ENCODE results near the gene LINC01488. TPM values are rescaled to one million over a fixed set of nuclear protein-coding genes. Genes with fewer than 3 reads are reported as not detected.
A peak's percentile ranks its signal among the peaks of the same experiment; 100 is the strongest.

LINC01488 gene
- total and polyA plus RNA-seq, 2 of the 13 experiments (the other 11 are each of a cell fraction or from before 2014, with no cell fraction given): 0.26 to 0.58 TPM

- TF ChIP-seq, protein P1, sequence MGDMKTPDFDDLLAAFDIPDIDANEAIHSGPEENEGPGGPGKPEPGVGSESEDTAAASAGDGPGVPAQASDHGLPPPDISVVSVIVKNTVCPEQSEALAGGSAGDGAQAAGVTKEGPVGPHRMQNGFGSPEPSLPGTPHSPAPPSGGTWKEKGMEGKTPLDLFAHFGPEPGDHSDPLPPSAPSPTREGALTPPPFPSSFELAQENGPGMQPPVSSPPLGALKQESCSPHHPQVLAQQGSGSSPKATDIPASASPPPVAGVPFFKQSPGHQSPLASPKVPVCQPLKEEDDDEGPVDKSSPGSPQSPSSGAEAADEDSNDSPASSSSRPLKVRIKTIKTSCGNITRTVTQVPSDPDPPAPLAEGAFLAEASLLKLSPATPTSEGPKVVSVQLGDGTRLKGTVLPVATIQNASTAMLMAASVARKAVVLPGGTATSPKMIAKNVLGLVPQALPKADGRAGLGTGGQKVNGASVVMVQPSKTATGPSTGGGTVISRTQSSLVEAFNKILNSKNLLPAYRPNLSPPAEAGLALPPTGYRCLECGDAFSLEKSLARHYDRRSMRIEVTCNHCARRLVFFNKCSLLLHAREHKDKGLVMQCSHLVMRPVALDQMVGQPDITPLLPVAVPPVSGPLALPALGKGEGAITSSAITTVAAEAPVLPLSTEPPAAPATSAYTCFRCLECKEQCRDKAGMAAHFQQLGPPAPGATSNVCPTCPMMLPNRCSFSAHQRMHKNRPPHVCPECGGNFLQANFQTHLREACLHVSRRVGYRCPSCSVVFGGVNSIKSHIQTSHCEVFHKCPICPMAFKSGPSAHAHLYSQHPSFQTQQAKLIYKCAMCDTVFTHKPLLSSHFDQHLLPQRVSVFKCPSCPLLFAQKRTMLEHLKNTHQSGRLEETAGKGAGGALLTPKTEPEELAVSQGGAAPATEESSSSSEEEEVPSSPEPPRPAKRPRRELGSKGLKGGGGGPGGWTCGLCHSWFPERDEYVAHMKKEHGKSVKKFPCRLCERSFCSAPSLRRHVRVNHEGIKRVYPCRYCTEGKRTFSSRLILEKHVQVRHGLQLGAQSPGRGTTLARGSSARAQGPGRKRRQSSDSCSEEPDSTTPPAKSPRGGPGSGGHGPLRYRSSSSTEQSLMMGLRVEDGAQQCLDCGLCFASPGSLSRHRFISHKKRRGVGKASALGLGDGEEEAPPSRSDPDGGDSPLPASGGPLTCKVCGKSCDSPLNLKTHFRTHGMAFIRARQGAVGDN (CRISPR knock-in tag; IDR thresholded peaks at IDR 0.05): peak; percentile 66
- TF ChIP-seq ETV5 (CRISPR knock-in tag; IDR thresholded peaks at IDR 0.05; ENCODE audit: borderline replicate concordance) (0 out of 2 replicates have a peak, but pooled peaks have one; percentile 11), FOXM1 (CRISPR knock-in tag; IDR thresholded peaks at IDR 0.05) (no peak), NR2F2 (IDR thresholded peaks at IDR 0.05; ENCODE audit: borderline replicate concordance, low read depth) (no peak), ZSCAN31 (CRISPR knock-in tag; IDR thresholded peaks at IDR 0.05; ENCODE audit: low read depth) (0 out of 2 replicates have a peak, but pooled peaks have one; percentile 59), PBX2 (CRISPR knock-in tag; IDR thresholded peaks at IDR 0.05) (no peak), FOXA1 (IDR thresholded peaks at IDR 0.05) (no peak), FOXA1 (CRISPR knock-in tag; IDR thresholded peaks at IDR 0.05) (peak; percentile 27; the same call in 1 of the 2 replicates), HNF4G (IDR thresholded peaks at IDR 0.05; ENCODE audit: borderline replicate concordance, low read depth, low read length) (peak; percentile 14; the same call in 1 of the 2 replicates), HNF4G (CRISPR knock-in tag; IDR thresholded peaks at IDR 0.05; ENCODE audit: borderline replicate concordance, low read depth) (no peak), SMAD3 (CRISPR knock-in tag; IDR thresholded peaks at IDR 0.05) (no peak), HDAC2 (CRISPR knock-in tag; IDR thresholded peaks at IDR 0.05) (peak; percentile 39; the same call in 1 of the 2 replicates), PHF21A (CRISPR knock-in tag; IDR thresholded peaks at IDR 0.05) (peak; percentile 35; the same call in 1 of the 2 replicates), ZNF263 (CRISPR knock-in tag; IDR thresholded peaks at IDR 0.05) (peak; percentile 37; the same call in 1 of the 2 replicates), MED13 (CRISPR knock-in tag; IDR thresholded peaks at IDR 0.05) (no peak), ZNF747 (CRISPR knock-in tag; IDR thresholded peaks at IDR 0.05; ENCODE audit: borderline replicate concordance) (0 out of 2 replicates have a peak, but pooled peaks have one; percentile 46), ZNF230 (CRISPR knock-in tag; IDR thresholded peaks at IDR 0.05) (no peak), MYC (CRISPR knock-in tag; IDR thresholded peaks at IDR 0.05; ENCODE audit: borderline replicate concordance) (peak; percentile 11; the same call in 1 of the 2 replicates), ZNF3 (CRISPR knock-in tag; IDR thresholded peaks at IDR 0.05) (no peak), ZNF749 (CRISPR knock-in tag; IDR thresholded peaks at IDR 0.05; ENCODE audit: borderline replicate concordance) (0 out of 2 replicates have a peak, but pooled peaks have one; percentile 19), TAF1 (CRISPR knock-in tag; IDR thresholded peaks at IDR 0.05) (no peak), CBX1 (IDR thresholded peaks at IDR 0.05; ENCODE audit: low read depth) (no peak)
- TF ChIP-seq, protein P2, sequence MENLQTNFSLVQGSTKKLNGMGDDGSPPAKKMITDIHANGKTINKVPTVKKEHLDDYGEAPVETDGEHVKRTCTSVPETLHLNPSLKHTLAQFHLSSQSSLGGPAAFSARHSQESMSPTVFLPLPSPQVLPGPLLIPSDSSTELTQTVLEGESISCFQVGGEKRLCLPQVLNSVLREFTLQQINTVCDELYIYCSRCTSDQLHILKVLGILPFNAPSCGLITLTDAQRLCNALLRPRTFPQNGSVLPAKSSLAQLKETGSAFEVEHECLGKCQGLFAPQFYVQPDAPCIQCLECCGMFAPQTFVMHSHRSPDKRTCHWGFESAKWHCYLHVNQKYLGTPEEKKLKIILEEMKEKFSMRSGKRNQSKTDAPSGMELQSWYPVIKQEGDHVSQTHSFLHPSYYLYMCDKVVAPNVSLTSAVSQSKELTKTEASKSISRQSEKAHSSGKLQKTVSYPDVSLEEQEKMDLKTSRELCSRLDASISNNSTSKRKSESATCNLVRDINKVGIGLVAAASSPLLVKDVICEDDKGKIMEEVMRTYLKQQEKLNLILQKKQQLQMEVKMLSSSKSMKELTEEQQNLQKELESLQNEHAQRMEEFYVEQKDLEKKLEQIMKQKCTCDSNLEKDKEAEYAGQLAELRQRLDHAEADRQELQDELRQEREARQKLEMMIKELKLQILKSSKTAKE (CRISPR knock-in tag; IDR thresholded peaks at IDR 0.05; ENCODE audit: borderline replicate concordance): peak; percentile 50; the same call in 1 of the 2 replicates
These were observed 12.3 kb upstream of the LINC01488 start (continued) for GRCh38 chr11:69468911-69469885.
